WTC11 (cell line): ENCODE results near the gene ALOX12B. TPM values are rescaled to one million over a fixed set of nuclear protein-coding genes. Genes with fewer than 3 reads are reported as not detected.

Experiments used
- ATAC-seq: fragments of 200-7000 bp; cut with Tn5 transposase; 2 replicates; pipeline ENCODE4 v1.10.0; 2021; ENCODE audit warnings: mild to moderate bottlenecking, moderate library complexity
- CTCF ChIA-PET: fragments of 300-600 bp; sonication (Branson Sonifier 250); formaldehyde crosslinking; loops from one replicate; lab custom pipeline; 2021; ENCODE audit warnings: antibody characterized with exemption; lab: Charles Lee
- POLR2A ChIA-PET: fragments of 350-600 bp; sonication (Branson Sonifier 250); formaldehyde crosslinking; loops from one replicate; lab custom pipeline; 2021; ENCODE audit warnings: antibody characterized with exemption; lab: Charles Lee
- DNase-seq: peaks from one replicate; pipeline ENCODE4 v3.0.0; 2021; ENCODE audit warnings: low spot score
- H3K27ac Mint-ChIP-seq: 2 replicates; pipeline ENCODE4 v1.8.0; 2021; ENCODE audit warnings: mixed read lengths
- H3K27me3 Mint-ChIP-seq: 2 replicates; pipeline ENCODE4 v1.8.0; 2021; ENCODE audit warnings: low read depth, mild to moderate bottlenecking, moderate library complexity, mixed read lengths
- H3K36me3 Mint-ChIP-seq: 2 replicates; pipeline ENCODE4 v1.8.0; 2021; ENCODE audit warnings: mixed read lengths
- H3K4me1 Mint-ChIP-seq: 2 replicates; pipeline ENCODE4 v1.8.0; 2022; ENCODE audit warnings: mixed read lengths
- H3K4me3 Mint-ChIP-seq: 2 replicates; pipeline ENCODE4 v1.8.0; 2021; ENCODE audit warnings: mild to moderate bottlenecking, moderate library complexity, mixed read lengths
- H3K9me3 Mint-ChIP-seq: 2 replicates; pipeline ENCODE4 v1.8.0; 2021; ENCODE audit warnings: mixed read lengths
- ATF1 ChIP-seq: sonication (generic); formaldehyde crosslinking; IDR thresholded peaks from 2 replicates; pipeline ENCODE4 v1.8.1; 2023; ENCODE audit warnings: mild to moderate bottlenecking, moderate library complexity, missing genetic modification reagents
- CBFB ChIP-seq: sonication (generic); formaldehyde crosslinking; IDR thresholded peaks from 2 replicates; pipeline ENCODE4 v1.8.1; 2022; ENCODE audit warnings: mild to moderate bottlenecking, low read depth, missing genetic modification reagents
- FOXP1 ChIP-seq: sonication (generic); formaldehyde crosslinking; IDR thresholded peaks from 2 replicates; pipeline ENCODE4 v1.8.0; 2022; ENCODE audit warnings: missing genetic modification reagents, mild to moderate bottlenecking, moderate library complexity, borderline replicate concordance
- GTF2I ChIP-seq: fragments of 250-450 bp; sonication (Bioruptor Pico); conservative IDR thresholded peaks from 2 replicates; pipeline ENCODE4 v1.4.0; 2021; ENCODE audit warnings: mild to moderate bottlenecking
- IRF2 ChIP-seq: sonication (generic); formaldehyde crosslinking; IDR thresholded peaks from 2 replicates; pipeline ENCODE4 v1.8.0; 2022; ENCODE audit warnings: low read depth, missing genetic modification reagents, borderline replicate concordance
- SMAD3 ChIP-seq: sonication (generic); formaldehyde crosslinking; IDR thresholded peaks from 2 replicates; pipeline ENCODE4 v1.8.0; 2022; ENCODE audit warnings: missing genetic modification reagents, mild to moderate bottlenecking, borderline replicate concordance
- TEAD1 ChIP-seq: sonication (generic); formaldehyde crosslinking; IDR thresholded peaks from 2 replicates; pipeline ENCODE4 v1.8.0; 2022; ENCODE audit warnings: mild to moderate bottlenecking, missing genetic modification reagents
- TP53 ChIP-seq: sonication (generic); formaldehyde crosslinking; IDR thresholded peaks from 2 replicates; pipeline ENCODE4 v1.8.1; 2023; ENCODE audit warnings: mild to moderate bottlenecking, missing genetic modification reagents
- ZBTB21 ChIP-seq: sonication (generic); formaldehyde crosslinking; IDR thresholded peaks from 2 replicates; pipeline ENCODE4 v1.8.1; 2023; ENCODE audit warnings: mild to moderate bottlenecking, missing genetic modification reagents, borderline replicate concordance
- ZNF121 ChIP-seq: sonication (generic); formaldehyde crosslinking; IDR thresholded peaks from 2 replicates; pipeline ENCODE4 v1.8.0; 2023; ENCODE audit warnings: missing genetic modification reagents
- ZNF138 ChIP-seq: sonication (generic); formaldehyde crosslinking; conservative IDR thresholded peaks from 2 replicates; pipeline ENCODE4 v1.8.1; 2022; ENCODE audit warnings: mild to moderate bottlenecking, moderate library complexity, missing genetic modification reagents
- ZNF232 ChIP-seq: sonication (generic); formaldehyde crosslinking; IDR thresholded peaks from 2 replicates; pipeline ENCODE4 v1.8.0; 2022; ENCODE audit warnings: mild to moderate bottlenecking, missing genetic modification reagents
- ZNF423 ChIP-seq: fragments of 250-450 bp; sonication (Bioruptor Pico); IDR thresholded peaks from 2 replicates; pipeline ENCODE4 v2.1.2; 2022; ENCODE audit warnings: mild to moderate bottlenecking, moderate library complexity
- total RNA-seq: library from RNA; stranded (reverse); gene quantifications from 3 replicates; pipeline ENCODE4 v1.2.3, GENCODE V29; 2021
- TF ChIP-seq, protein P1 (sequence below): fragments of 250-450 bp; sonication (Bioruptor Pico); IDR thresholded peaks from 2 replicates; pipeline ENCODE4 v2.1.2; 2022; ENCODE audit warnings: mild to moderate bottlenecking, moderate library complexity
- TF ChIP-seq, protein P2 (sequence below): sonication (generic); formaldehyde crosslinking; IDR thresholded peaks from 2 replicates; pipeline ENCODE4 v1.8.0; 2022; ENCODE audit warnings: mild to moderate bottlenecking, missing genetic modification reagents
- TF ChIP-seq, protein P3 (sequence below): fragments of 200-600 bp; IDR thresholded peaks from 2 replicates; pipeline ENCODE4 v1.8.0; 2022; ENCODE audit warnings: antibody characterized with exemption
- TF ChIP-seq, protein P4 (sequence below): sonication (generic); formaldehyde crosslinking; IDR thresholded peaks from 2 replicates; pipeline ENCODE4 v1.8.0; 2022; ENCODE audit warnings: mild to moderate bottlenecking, missing genetic modification reagents
- TF ChIP-seq, protein P5 (sequence below): sonication (generic); formaldehyde crosslinking; conservative IDR thresholded peaks from 2 replicates; pipeline ENCODE4 v1.8.1; 2023; ENCODE audit warnings: mild to moderate bottlenecking, low read depth, missing genetic modification reagents, moderate library complexity

ALOX12B gene
- total RNA-seq, 1 experiment from 2014 or later, result 0.72 TPM

DNA sequence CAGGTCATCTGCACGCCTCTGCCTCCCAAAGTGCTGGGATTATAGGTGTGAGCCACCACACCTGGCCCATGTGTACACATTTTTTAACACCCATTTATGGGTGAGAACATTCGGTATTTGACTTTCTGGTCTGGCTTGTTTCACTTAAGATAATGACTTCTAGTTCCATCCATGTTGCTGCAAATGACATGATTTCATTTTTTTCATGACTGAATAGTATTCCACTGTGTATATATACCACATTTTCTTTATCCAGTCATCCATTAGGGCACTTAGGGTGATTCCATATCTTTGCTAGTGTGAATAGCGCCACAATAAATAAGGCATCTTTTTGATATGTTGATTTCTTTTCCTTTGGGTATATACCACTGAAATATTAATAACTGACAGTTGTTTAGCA, 5.6 kb downstream of the ALOX12B start (continued):
- no peak for TF ChIP-seq ZNF423
- no peak for TF ChIP-seq FOXP1 (CRISPR knock-in tag)
- TF ChIP-seq GTF2I, result no peak
- TF ChIP-seq ZNF232 (CRISPR knock-in tag), result no peak

DNA sequence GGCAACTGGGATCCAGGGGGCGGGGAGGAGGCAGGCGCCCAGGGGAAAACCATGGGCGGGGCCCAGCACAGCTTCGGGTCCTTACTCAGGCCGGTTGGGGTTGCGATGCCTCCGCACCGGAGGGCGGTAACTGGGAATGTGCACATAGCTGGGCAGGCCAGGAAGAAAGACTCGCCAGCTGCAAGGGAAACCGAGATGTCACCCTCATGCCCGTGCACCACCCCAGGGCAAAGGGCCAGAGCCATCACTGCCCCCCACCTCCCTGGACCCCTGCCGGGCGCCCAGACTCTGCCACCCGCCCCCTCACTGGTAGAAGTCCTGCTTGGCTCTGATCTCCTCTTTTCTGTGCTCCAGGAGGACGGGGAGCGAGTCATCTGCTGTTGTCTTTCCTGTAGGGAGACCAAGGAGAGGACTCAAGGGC, 6.7 kb downstream of the ALOX12B start:
- Mint-ChIP-seq H3K27me3 (peaks cover 78% of the 10 kb centered on the region), H3K4me3 (peak overlapping the region; percentile 87), H3K36me3 (peaks cover 2% of the 10 kb centered on the region; the same call in 1 of the 2 replicates), H3K9me3 (no peaks in the 10 kb centered on the region), H3K4me1 (peaks cover 11% of the 10 kb centered on the region)
- ATAC-seq (peak; percentile 5; the same call in 1 of the 2 replicates), DNase-seq (peak; percentile 54)
- POLR2A ChIA-PET, result no interaction called here
- CTCF ChIA-PET, result interaction anchor here (0.8 to 13.0 kb wide), 13 partner anchors 9 to 143 kb away, joined by 3 to 380 read pairs (median 3); partner anchors contain the start of gene ALOXE3
- TF ChIP-seq, protein P1, sequence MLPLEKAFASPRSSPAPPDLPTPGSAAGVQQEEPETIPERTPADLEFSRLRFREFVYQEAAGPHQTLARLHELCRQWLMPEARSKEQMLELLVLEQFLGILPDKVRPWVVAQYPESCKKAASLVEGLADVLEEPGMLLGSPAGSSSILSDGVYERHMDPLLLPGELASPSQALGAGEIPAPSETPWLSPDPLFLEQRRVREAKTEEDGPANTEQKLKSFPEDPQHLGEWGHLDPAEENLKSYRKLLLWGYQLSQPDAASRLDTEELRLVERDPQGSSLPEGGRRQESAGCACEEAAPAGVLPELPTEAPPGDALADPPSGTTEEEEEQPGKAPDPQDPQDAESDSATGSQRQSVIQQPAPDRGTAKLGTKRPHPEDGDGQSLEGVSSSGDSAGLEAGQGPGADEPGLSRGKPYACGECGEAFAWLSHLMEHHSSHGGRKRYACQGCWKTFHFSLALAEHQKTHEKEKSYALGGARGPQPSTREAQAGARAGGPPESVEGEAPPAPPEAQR (CRISPR knock-in tag), result no peak
- TF ChIP-seq, all 79 proteins: peak for 0
- H3K27ac Mint-ChIP-seq, result no peak overlapping the region

DNA sequence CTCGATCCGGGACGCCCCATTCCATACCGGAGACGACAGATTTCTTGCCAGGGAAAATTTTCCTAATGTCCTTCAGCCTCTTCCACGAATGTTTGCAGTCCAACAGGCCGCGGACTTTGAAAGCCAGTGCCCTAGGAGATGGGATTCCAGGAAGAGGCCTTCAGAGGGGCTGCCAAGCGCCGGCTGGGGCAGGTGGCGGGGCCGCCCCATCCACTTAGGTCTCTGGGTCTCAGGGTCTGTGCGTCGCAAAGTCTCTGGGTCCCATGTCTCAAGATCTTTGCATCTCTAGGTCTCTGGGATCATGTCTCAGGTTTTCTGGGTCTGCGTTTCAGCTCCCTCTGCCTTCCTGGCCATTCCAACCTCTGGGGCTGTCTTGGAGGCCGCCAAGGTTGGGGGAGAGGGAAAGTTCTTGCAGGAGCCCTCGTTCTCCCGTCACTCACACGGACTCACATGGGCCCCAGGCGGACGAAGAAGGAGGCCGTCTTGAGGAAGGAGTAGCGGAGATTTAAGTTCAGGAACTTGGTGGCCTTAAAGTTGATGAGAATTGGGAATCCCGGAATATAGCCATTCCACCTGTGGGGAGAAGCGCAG, 7.2 kb downstream of the ALOX12B start:
- ATAC-seq, result peak; percentile 50
- peaks cover 2% of the 10 kb centered on the region; the same call in 1 of the 2 replicates for H3K36me3 Mint-ChIP-seq
- peaks cover 83% of the 10 kb centered on the region for H3K27me3 Mint-ChIP-seq
- CTCF ChIA-PET, result interaction anchor here (0.8 to 13.0 kb wide), 15 partner anchors 8 to 143 kb away, joined by 3 to 380 read pairs (median 4); partner anchors contain the start of genes ALOX12B and ALOXE3
- H3K9me3 Mint-ChIP-seq, result no peaks in the 10 kb centered on the region
- DNase-seq, result peak; percentile 33
- peak overlapping the region; percentile 87 for H3K4me3 Mint-ChIP-seq
- TF ChIP-seq, protein P2, sequence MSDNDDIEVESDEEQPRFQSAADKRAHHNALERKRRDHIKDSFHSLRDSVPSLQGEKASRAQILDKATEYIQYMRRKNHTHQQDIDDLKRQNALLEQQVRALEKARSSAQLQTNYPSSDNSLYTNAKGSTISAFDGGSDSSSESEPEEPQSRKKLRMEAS (CRISPR knock-in tag), result peak; percentile 1
- TF ChIP-seq, protein P3, sequence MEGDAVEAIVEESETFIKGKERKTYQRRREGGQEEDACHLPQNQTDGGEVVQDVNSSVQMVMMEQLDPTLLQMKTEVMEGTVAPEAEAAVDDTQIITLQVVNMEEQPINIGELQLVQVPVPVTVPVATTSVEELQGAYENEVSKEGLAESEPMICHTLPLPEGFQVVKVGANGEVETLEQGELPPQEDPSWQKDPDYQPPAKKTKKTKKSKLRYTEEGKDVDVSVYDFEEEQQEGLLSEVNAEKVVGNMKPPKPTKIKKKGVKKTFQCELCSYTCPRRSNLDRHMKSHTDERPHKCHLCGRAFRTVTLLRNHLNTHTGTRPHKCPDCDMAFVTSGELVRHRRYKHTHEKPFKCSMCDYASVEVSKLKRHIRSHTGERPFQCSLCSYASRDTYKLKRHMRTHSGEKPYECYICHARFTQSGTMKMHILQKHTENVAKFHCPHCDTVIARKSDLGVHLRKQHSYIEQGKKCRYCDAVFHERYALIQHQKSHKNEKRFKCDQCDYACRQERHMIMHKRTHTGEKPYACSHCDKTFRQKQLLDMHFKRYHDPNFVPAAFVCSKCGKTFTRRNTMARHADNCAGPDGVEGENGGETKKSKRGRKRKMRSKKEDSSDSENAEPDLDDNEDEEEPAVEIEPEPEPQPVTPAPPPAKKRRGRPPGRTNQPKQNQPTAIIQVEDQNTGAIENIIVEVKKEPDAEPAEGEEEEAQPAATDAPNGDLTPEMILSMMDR, result peak; percentile 25; the same call in 1 of the 2 replicates
- TF ChIP-seq, protein P4, sequence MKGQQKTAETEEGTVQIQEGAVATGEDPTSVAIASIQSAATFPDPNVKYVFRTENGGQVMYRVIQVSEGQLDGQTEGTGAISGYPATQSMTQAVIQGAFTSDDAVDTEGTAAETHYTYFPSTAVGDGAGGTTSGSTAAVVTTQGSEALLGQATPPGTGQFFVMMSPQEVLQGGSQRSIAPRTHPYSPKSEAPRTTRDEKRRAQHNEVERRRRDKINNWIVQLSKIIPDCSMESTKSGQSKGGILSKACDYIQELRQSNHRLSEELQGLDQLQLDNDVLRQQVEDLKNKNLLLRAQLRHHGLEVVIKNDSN, result 0 out of 2 replicates have a peak, but pooled peaks have one; percentile 25
- 0 out of 2 replicates have a peak, but pooled peaks have one; percentile 7 for TF ChIP-seq FOXP1 (CRISPR knock-in tag)
- TF ChIP-seq ZNF121, result no peak
- no peak for TF ChIP-seq CBFB (CRISPR knock-in tag)
- H3K4me1 Mint-ChIP-seq, result peaks cover 11% of the 10 kb centered on the region
- no peak overlapping the region for H3K27ac Mint-ChIP-seq
- POLR2A ChIA-PET, result no interaction called here

DNA sequence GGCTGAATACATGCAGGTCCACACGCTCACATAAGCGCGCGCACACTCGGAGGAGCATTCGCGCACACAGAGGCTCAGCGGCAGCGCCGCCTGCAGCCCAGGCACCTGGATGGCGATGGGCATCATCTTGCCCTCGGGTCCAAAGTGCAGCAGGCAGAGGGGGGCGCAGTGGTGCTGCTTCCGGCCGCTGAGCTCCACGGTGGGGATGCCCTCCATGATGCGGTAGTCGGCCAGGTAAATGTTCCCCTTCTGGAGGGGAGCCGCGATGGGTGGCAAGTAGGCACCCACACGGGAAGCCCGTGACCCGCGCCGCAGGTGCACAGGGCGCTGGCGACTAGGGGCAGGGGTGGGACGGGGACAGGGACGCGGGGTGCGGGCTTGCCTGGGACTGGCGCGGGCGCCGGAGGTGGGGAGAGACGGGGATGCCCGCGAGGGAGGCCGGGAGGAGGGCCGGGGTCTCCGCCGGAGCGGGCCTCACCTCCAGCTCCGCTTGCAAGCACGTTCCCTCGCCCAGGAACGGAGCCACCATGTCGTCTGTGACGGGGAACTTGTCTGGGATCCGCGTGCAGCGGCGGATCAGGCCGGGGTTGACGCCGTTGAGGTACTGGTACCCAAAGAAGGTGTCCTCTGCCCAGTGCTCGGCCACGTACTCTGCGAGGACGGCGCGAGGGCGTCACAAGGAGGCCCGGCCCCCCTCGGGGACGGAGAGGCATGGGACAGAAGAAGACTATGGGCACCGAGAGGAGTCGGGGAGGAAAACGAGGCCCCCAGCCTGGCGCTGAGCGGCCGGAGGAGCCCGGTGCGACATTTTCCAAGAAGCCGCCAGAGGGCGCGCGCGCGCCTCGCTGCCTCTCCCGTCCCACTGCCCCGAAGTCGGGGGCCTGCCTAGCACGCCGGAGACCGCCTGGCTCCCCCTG, 8.0 kb downstream of the ALOX12B start:
- POLR2A ChIA-PET, result interaction anchor here (1.0 kb wide), 1 partner anchor 94 kb away, joined by 3 read pairs; no protein-coding TSS in a partner anchor
- Mint-ChIP-seq H3K9me3 (no peaks in the 10 kb centered on the region), H3K27me3 (peaks cover 84% of the 10 kb centered on the region), H3K27ac (no peak overlapping the region), H3K4me3 (peak overlapping the region; percentile 87), H3K4me1 (peaks cover 15% of the 10 kb centered on the region), H3K36me3 (peaks cover 2% of the 10 kb centered on the region; the same call in 1 of the 2 replicates)
- peak; percentile 86 for DNase-seq
- ATAC-seq, result peak; percentile 82
- CTCF ChIA-PET, result interaction anchor here (0.6 to 13.0 kb wide), 46 partner anchors 7 to 522 kb away, joined by 3 to 380 read pairs (median 4); partner anchors contain the start of genes ALOX12B, ALOXE3, BORCS6 and NDEL1
- peak; percentile 90 for TF ChIP-seq ZBTB21
- no peak for TF ChIP-seq SMAD3 (CRISPR knock-in tag)
- TF ChIP-seq, protein P1 (CRISPR knock-in tag), result no peak
- TF ChIP-seq ZNF138, result 0 out of 2 replicates have a peak, but pooled peaks have one; percentile 49
- 0 out of 2 replicates have a peak, but pooled peaks have one; percentile 49 for TF ChIP-seq TP53 (CRISPR knock-in tag)
- TF ChIP-seq, protein P5, sequence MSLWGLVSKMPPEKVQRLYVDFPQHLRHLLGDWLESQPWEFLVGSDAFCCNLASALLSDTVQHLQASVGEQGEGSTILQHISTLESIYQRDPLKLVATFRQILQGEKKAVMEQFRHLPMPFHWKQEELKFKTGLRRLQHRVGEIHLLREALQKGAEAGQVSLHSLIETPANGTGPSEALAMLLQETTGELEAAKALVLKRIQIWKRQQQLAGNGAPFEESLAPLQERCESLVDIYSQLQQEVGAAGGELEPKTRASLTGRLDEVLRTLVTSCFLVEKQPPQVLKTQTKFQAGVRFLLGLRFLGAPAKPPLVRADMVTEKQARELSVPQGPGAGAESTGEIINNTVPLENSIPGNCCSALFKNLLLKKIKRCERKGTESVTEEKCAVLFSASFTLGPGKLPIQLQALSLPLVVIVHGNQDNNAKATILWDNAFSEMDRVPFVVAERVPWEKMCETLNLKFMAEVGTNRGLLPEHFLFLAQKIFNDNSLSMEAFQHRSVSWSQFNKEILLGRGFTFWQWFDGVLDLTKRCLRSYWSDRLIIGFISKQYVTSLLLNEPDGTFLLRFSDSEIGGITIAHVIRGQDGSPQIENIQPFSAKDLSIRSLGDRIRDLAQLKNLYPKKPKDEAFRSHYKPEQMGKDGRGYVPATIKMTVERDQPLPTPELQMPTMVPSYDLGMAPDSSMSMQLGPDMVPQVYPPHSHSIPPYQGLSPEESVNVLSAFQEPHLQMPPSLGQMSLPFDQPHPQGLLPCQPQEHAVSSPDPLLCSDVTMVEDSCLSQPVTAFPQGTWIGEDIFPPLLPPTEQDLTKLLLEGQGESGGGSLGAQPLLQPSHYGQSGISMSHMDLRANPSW (CRISPR knock-in tag), result 0 out of 2 replicates have a peak, but pooled peaks have one; percentile 54
- 0 out of 2 replicates have a peak, but pooled peaks have one; percentile 50 for TF ChIP-seq TEAD1 (CRISPR knock-in tag)
- TF ChIP-seq ATF1, result no peak
- TF ChIP-seq IRF2, result 0 out of 2 replicates have a peak, but pooled peaks have one; percentile 25
